A549 (cell line): ENCODE measurements around the gene LLGL2. TPM values are rescaled to one million over a fixed set of nuclear protein-coding genes. Genes with fewer than 3 reads are reported as not detected.

Experiments
- ATAC-seq, 2 experiments: fragments of 200-7000 bp in 1 of 2; fragments of >200 bp in 1 of 2; cut with Nextera tagmentation in 1 of 2; cut with Tn5 transposase in 1 of 2; 3 replicates each; pipeline versions ENCODE4 v1.8.0 to v1.9.1; 2018 to 2020; ENCODE audit warnings: mild to moderate bottlenecking in 1 of 2, moderate library complexity in 1 of 2
- CTCF ChIA-PET: fragments of 300-600 bp; sonication (Branson Sonifier 250); formaldehyde crosslinking; extraction: SDS; loops from one replicate; lab custom pipeline; 2021; ENCODE audit warnings: antibody characterized with exemption, inconsistent platforms; lab: Yijun Ruan, JAX
- POLR2A ChIA-PET: fragments of 350-600 bp; formaldehyde crosslinking; extraction: SDS; loops from one replicate; lab custom pipeline; 2021; ENCODE audit warnings: antibody characterized with exemption, inconsistent platforms; lab: Yijun Ruan, JAX
- DNase-seq, 2 experiments: peaks; one replicate each; pipeline versions ENCODE4 v3.0.0 to v3.0.0-alpha.2; 2011 to 2016; ENCODE audit warnings: low read depth in 1 of 2, low spot score in 1 of 2
- FAIRE-seq: peaks from 2 replicates; lab custom pipeline; 2011; peaks lifted over from hg19 to GRCh38; lab: Jason Lieb, UNC
- H3K27ac ChIP-seq, 2 experiments: fragments of >200 bp; sonication (Bioruptor Twin); formaldehyde crosslinking; 3 replicates each; pipeline ENCODE4 v1.5.1; 2016 to 2017
- H3K4me1 ChIP-seq: fragments of >200 bp; sonication (Bioruptor Twin); formaldehyde crosslinking; 3 replicates; pipeline ENCODE4 v1.6.1; 2016
- H3K4me2 ChIP-seq: fragments of >200 bp; sonication (Bioruptor Twin); formaldehyde crosslinking; 3 replicates; pipeline ENCODE4 v1.6.1; 2016
- H3K4me3 ChIP-seq: fragments of >200 bp; sonication (Bioruptor Twin); formaldehyde crosslinking; 3 replicates; pipeline ENCODE4 v1.5.1; 2016
- H3K9me3 ChIP-seq: fragments of >200 bp; sonication (Bioruptor Twin); formaldehyde crosslinking; 3 replicates; pipeline ENCODE4 v1.6.1; 2016
- CEBPB ChIP-seq, 2 experiments: fragments of >200 bp in 1 of 2; sonication (Bioruptor Twin) in 1 of 2; formaldehyde crosslinking in 1 of 2; IDR thresholded peaks; 2 replicates each; pipeline ENCODE4 v1.6.1; 2012 to 2016
- CHD2 ChIP-seq: fragments of 150-350 bp; IDR thresholded peaks from 2 replicates; pipeline ENCODE4 v1.6.1; 2014; ENCODE audit warnings: low read length; ENCODE audit not compliant: partially characterized antibody
- CHD4 ChIP-seq: fragments of 200-600 bp; sonication (generic); IDR thresholded peaks from 2 replicates; pipeline ENCODE4 v1.6.1; 2016; ENCODE audit warnings: antibody characterized with exemption, mild to moderate bottlenecking, borderline replicate concordance
- CTCF ChIP-seq: fragments of >200 bp; sonication (Bioruptor Twin); formaldehyde crosslinking; IDR thresholded peaks from 3 replicates; pipeline ENCODE4 v1.5.1; 2016
- FOSB ChIP-seq: fragments of 250-450 bp; sonication (Bioruptor Pico); IDR thresholded peaks from 2 replicates; pipeline ENCODE4 v1.5.0; 2020; ENCODE audit warnings: mild to moderate bottlenecking, moderate library complexity
- FOSL2 ChIP-seq, 2 experiments: fragments of 450-650 bp in 1 of 2; fragments of >200 bp in 1 of 2; sonication (Bioruptor Twin) in 1 of 2; formaldehyde crosslinking; IDR thresholded peaks; 2 replicates each; pipeline versions ENCODE4 v1.5.0 to v1.6.1; 2016 to 2020; ENCODE audit warnings: mild to moderate bottlenecking in 1 of 2, moderate library complexity in 1 of 2
- HDAC2 ChIP-seq: fragments of 200-600 bp; sonication (generic); IDR thresholded peaks from 2 replicates; pipeline ENCODE4 v1.6.1; 2016
- HOXA7 ChIP-seq: fragments of 250-450 bp; sonication (Bioruptor Pico); IDR thresholded peaks from 2 replicates; pipeline ENCODE4 v1.5.0; 2020; ENCODE audit warnings: mild to moderate bottlenecking, moderate library complexity
- MAFK ChIP-seq: fragments of 450-650 bp; IDR thresholded peaks from 2 replicates; pipeline ENCODE4 v1.6.1; 2014; ENCODE audit not compliant: partially characterized antibody
- MAZ ChIP-seq: fragments of 150-350 bp; IDR thresholded peaks from 2 replicates; pipeline ENCODE4 v1.6.1; 2014; ENCODE audit warnings: antibody characterized with exemption, low read depth, low read length, borderline replicate concordance
- NFE2L2 ChIP-seq: fragments of 150-350 bp; conservative IDR thresholded peaks from 2 replicates; pipeline ENCODE4 v1.6.1; 2014; ENCODE audit warnings: low read length
- NPAS2 ChIP-seq: fragments of 250-450 bp; sonication (Bioruptor Pico); IDR thresholded peaks from 2 replicates; pipeline ENCODE4 v1.8.0; 2022; ENCODE audit warnings: mild to moderate bottlenecking, moderate library complexity, borderline replicate concordance
- RNF2 ChIP-seq: fragments of 200-600 bp; sonication (generic); IDR thresholded peaks from 2 replicates; pipeline ENCODE4 v1.6.1; 2016; ENCODE audit warnings: low read depth, mild to moderate bottlenecking, antibody characterized with exemption, moderate library complexity, borderline replicate concordance
- ZNF302 ChIP-seq: fragments of 250-450 bp; sonication (Bioruptor Pico); IDR thresholded peaks from 2 replicates; pipeline ENCODE4 v1.9.0; 2021; ENCODE audit warnings: inconsistent platforms, mild to moderate bottlenecking, moderate library complexity
- ZSCAN20 ChIP-seq: fragments of 250-450 bp; sonication (Bioruptor Pico); IDR thresholded peaks from 2 replicates; pipeline ENCODE4 v1.8.0; 2022; ENCODE audit warnings: mild to moderate bottlenecking, moderate library complexity
- WGBS: methylation state at CpG from one replicate; pipeline ENCODE4 v1.1.6; 2017; ENCODE audit errors: missing lambda C conversion rate; 5-methylcytosine and 5-hydroxymethylcytosine counted together
- polyA plus RNA-seq, 4 experiments: library from polyadenylated mRNA; depleted of rRNA in 3 of 4; stranded (reverse); fragments of >200 nt; fragmentation: RNase III in 1 of 4; extraction: RNeasy Plus Mini Kit Qiagen cat#74134 plus additional on column Dnase treatment in 1 of 4; gene quantifications; 2 replicates in 3 of 4; 3 replicates in 1 of 4; pipeline ENCODE4 v1.2.3, GENCODE V29; 2011 to 2017
- TF ChIP-seq, protein P1 (sequence below): IDR thresholded peaks from 2 replicates; pipeline ENCODE4 v1.6.1; 2012
- TF ChIP-seq, protein P2 (sequence below): fragments of >200 bp; sonication (Bioruptor Twin); formaldehyde crosslinking; IDR thresholded peaks from 2 replicates; pipeline ENCODE4 v1.6.1; 2016
- TF ChIP-seq, protein P3 (sequence below): IDR thresholded peaks from 2 replicates; pipeline ENCODE4 v1.6.1; 2012; ENCODE audit warnings: low read depth, borderline replicate concordance

LLGL2 gene
- polyA plus RNA-seq, 2 of the 4 experiments (the other 2 are of a cell fraction): 18.9 to 35.0 TPM

- no peaks in the 10 kb centered on the region for H3K4me1 ChIP-seq
- no peak overlapping the region for H3K27ac ChIP-seq
- ATAC-seq: no peak
- 91% methylated on average over 7 of the region's 7 CpGs for WGBS
- no peak for DNase-seq
- ChIA-PET POLR2A (no interaction called here), CTCF (interaction anchor here (0.7 to 1.3 kb wide), 6 partner anchors 10 to 298 kb away, joined by 3 to 4 read pairs (median 4); partner anchors contain the start of gene SMIM5)
- H3K4me3 ChIP-seq: no peak overlapping the region
- H3K4me2 ChIP-seq: no peak overlapping the region
- FAIRE-seq: no peak
- no peaks in the 10 kb centered on the region for H3K9me3 ChIP-seq
- TF ChIP-seq NPAS2 (CRISPR knock-in tag): no peak
- TF ChIP-seq, protein P1, sequence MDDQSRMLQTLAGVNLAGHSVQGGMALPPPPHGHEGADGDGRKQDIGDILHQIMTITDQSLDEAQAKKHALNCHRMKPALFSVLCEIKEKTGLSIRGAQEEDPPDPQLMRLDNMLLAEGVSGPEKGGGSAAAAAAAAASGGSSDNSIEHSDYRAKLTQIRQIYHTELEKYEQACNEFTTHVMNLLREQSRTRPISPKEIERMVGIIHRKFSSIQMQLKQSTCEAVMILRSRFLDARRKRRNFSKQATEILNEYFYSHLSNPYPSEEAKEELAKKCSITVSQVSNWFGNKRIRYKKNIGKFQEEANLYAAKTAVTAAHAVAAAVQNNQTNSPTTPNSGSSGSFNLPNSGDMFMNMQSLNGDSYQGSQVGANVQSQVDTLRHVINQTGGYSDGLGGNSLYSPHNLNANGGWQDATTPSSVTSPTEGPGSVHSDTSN: no peak
- no peak for TF ChIP-seq ZNF302 (CRISPR knock-in tag)
- TF ChIP-seq, protein P2, sequence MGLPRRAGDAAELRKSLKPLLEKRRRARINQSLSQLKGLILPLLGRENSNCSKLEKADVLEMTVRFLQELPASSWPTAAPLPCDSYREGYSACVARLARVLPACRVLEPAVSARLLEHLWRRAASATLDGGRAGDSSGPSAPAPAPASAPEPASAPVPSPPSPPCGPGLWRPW: no peak
- TF ChIP-seq FOSL2 (IDR thresholded peaks at IDR 0.05): no peak
- TF ChIP-seq FOSL2 (CRISPR knock-in tag; IDR thresholded peaks at IDR 0.05): no peak
- no peak for TF ChIP-seq MAZ
- TF ChIP-seq HOXA7 (CRISPR knock-in tag): no peak
- TF ChIP-seq, protein P3, sequence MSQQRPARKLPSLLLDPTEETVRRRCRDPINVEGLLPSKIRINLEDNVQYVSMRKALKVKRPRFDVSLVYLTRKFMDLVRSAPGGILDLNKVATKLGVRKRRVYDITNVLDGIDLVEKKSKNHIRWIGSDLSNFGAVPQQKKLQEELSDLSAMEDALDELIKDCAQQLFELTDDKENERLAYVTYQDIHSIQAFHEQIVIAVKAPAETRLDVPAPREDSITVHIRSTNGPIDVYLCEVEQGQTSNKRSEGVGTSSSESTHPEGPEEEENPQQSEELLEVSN: no peak
- TF ChIP-seq HDAC2: no peak
- TF ChIP-seq ZSCAN20 (CRISPR knock-in tag): no peak
- no peak for TF ChIP-seq RNF2
- no peak for TF ChIP-seq CHD4
- TF ChIP-seq CTCF: no peak
- TF ChIP-seq NFE2L2: no peak
- TF ChIP-seq, all 56 proteins: peak for 0
These were observed 47.0 kb upstream of the LLGL2 start for GRCh38 chr17:75478508-75478907.

GRCh38 chr17:75480281-75480680, 45.2 kb upstream of the LLGL2 start:
- Histone ChIP-seq H3K4me1 (no peaks in the 10 kb centered on the region), H3K4me3 (no peak overlapping the region), H3K4me2 (no peak overlapping the region), H3K27ac (no peak overlapping the region), H3K9me3 (no peaks in the 10 kb centered on the region)
- ChIA-PET POLR2A (interaction anchor here (0.5 kb wide), 1 partner anchor 21 kb away, joined by 3 read pairs; no protein-coding TSS in a partner anchor), CTCF (interaction anchor here (0.6 to 2.1 kb wide), 11 partner anchors 10 to 153 kb away, joined by 3 to 7 read pairs (median 4); partner anchors contain the start of genes SMIM5 and TSEN54)
- TF ChIP-seq FOSB (CRISPR knock-in tag) (no peak), MAFK (no peak), CHD2 (no peak), CEBPB (IDR thresholded peaks at IDR 0.05) (no peak)
- no peak for ATAC-seq
- DNase-seq: no peak
- no peak for FAIRE-seq
- 92% methylated on average over 6 of the region's 6 CpGs for WGBS
